Pons (tissue), 1 donor: ENCODE data around the gene ZGLP1.
"Not testable (repeated sequence)": the region's sequence is repeated elsewhere in the genome, so short reads cannot be mapped to it uniquely, and the experiment has no call there.

Experiments used
- DNase-seq: peaks from one replicate; pipeline ENCODE4 v3.0.0-alpha.2; 2016; ENCODE audit warnings: low spot score

The ZGLP1 gene

GRCh38 chr19:10293637-10294367 is 15.8 kb downstream of the ZGLP1 start:
- DNase-seq, result no peak

DNA sequence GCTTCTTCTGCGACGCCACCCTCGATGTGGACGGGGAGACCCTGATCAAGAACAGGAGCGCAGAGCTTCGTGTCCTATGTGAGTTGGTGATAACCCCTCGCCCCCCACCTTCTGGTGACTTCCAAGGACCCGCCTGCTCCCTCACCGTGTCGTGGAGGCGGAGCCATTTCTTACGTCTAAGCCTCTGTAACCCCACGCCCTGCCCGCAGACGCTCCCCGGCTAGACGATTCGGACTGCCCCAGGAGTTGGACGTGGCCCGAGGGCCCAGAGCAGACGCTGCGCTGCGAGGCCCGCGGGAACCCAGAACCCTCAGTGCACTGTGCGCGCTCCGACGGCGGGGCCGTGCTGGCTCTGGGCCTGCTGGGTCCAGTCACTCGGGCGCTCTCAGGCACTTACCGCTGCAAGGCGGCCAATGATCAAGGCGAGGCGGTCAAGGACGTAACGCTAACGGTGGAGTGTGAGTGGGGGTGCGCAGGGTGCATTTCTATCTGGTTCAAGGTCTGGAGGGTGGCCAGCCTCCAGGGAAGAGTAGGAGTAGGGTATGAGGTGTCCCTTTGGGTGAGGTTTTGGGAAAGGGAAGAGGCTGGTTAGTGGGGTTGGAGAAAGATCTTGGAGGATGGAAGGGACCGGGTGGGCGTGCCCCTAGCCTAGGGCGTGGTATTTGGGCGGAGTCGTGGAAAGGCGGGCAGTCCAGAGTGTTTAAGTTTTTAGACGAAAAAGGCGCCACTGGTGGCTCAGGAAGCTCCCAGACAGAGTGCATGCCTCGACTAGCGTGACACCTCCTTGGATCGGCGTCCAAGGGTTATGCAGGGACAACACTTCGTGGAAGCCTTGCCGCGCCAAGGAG is 16.6 kb downstream of the ZGLP1 start:
- no peak for DNase-seq

GRCh38 chr19:10292206-10292788 is 17.3 kb downstream of the ZGLP1 start:
- DNase-seq, result no peak

DNA sequence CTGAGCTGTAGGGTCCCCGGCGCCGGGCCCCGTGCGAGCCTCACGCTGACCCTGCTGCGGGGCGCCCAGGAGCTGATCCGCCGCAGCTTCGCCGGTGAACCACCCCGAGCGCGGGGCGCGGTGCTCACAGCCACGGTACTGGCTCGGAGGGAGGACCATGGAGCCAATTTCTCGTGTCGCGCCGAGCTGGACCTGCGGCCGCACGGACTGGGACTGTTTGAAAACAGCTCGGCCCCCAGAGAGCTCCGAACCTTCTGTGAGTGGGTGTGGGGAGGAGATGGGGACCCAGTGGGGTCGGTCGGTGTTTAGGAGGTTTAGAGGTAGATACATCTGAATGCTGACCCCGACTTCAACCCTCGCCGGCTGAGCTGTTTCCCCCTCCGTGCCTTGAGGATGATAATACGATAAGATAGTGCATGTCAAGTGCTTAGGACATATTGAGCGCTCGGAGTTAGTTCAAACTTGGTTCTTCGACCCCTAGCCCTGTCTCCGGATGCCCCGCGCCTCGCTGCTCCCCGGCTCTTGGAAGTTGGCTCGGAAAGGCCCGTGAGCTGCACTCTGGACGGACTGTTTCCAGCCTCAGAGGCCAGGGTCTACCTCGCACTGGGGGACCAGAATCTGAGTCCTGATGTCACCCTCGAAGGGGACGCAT is 17.9 kb downstream of the ZGLP1 start:
- DNase-seq, result no peak

DNA sequence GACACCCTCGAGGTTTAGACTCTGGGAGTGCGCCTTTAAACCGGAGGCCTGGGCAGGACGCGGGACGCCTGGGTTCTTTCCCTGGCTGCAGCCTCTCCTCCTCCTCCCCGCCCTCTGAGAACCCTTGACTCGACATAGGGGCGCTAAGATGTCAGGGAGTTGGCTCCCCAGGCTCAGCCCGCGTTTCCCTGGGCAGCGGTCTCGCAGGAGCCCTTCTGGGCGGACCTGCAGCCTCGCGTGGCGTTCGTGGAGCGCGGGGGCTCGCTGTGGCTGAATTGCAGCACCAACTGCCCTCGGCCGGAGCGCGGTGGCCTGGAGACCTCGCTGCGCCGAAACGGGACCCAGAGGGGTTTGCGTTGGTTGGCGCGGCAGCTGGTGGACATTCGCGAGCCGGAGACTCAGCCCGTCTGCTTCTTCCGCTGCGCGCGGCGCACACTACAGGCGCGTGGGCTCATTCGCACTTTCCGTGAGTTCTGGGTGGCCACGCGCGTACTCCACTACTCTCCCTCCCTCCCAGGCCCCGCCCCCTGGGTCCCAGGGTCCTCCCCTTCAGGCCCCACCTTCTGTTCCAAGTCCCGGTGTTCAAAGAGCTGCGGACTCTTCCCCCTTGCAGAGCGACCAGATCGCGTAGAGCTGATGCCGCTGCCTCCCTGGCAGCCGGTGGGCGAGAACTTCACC is 18.6 kb downstream of the ZGLP1 start:
- DNase-seq, result no peak

DNA sequence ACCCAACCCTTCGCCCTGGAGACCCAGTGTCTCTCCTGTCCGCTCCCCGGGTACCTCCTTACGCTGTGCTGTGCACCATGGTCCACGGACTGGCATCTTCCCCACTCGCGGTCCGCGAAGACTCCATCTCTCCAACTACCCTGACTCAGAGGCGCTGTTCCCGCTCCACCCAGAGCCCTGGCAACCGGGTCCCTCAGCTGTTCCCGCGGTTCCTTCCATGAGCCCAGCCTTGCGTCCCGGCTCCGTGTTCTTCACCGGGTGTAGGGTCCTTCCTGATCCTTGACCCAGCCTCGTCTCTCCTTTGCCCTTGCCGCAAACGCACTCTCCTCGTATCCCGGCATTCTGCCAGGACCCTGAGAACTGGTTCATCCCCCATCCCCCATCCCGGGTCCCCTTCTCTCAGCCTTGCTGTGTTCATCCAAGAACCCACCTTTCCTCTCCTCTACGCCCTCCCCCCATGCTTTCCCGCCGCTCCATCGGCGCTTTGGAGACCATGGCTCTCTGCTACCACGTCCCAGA is 19.2 kb downstream of the ZGLP1 start:
- no peak for DNase-seq

DNA sequence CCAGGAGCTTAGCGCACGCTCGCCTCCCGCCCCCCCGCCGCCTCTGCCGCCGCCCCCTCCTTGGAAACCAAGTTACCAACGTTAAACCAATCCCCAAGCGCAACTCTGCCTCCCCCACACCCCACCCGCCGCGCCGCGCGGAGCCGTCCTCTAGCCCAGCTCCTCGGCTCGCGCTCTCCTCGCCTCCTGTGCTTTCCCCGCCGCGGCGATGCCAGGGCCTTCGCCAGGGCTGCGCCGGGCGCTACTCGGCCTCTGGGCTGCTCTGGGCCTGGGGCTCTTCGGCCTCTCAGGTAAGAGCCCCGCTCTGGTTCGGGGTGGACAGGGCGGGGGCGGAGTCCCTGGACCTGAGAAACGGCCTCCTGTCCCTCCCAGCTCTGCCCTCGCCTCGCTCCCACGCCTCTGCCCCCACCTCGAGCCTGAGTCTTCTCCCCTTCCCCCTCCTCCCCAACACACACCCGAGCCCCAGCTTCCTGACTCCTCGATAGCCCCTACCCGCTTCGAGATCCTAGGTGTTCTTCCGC is 19.7 kb downstream of the ZGLP1 start, which contains the start of gene ICAM5:
TSS of gene ICAM5 (plus strand) at position 117 of the 521 bp plus-strand sequence. CDS start at position 209, 92 bp downstream.
- DNase-seq, result no peak

DNA sequence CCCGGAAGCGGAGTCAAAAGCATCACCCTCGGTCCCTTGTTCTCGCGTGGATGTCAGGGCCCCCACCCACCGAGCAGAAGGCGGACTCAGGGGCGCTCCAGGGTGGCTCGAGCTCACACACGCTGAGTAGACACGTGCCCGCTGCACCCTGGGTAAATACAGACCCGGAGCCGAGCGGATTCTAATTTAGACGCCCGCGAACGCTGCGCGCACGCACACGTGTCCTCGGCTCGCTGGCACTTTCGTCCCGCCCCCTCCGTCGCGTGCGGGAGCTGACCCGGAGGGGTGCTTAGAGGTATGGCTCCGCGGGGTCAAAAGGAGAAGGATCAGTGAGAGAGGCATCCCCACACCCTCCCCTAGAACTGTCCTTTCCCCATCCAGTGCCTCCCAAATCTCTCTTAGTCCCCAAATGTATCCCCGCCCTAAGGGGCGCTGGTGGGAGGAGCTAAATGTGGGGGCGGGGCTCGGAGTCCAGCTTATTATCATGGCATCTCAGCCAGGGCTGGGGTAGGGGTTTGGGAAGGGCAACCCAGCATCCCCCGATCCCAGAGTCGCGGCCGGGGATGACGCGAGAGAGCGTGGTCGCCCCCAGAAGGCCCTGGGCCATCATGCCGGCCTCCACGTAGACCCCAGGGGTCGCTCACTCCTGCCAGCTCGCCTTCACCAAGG is 20.3 kb downstream of the ZGLP1 start:
- no peak for DNase-seq

- DNase-seq, result no peak
These were observed 20.9 kb downstream of the ZGLP1 start for GRCh38 chr19:10288662-10289166.

DNA sequence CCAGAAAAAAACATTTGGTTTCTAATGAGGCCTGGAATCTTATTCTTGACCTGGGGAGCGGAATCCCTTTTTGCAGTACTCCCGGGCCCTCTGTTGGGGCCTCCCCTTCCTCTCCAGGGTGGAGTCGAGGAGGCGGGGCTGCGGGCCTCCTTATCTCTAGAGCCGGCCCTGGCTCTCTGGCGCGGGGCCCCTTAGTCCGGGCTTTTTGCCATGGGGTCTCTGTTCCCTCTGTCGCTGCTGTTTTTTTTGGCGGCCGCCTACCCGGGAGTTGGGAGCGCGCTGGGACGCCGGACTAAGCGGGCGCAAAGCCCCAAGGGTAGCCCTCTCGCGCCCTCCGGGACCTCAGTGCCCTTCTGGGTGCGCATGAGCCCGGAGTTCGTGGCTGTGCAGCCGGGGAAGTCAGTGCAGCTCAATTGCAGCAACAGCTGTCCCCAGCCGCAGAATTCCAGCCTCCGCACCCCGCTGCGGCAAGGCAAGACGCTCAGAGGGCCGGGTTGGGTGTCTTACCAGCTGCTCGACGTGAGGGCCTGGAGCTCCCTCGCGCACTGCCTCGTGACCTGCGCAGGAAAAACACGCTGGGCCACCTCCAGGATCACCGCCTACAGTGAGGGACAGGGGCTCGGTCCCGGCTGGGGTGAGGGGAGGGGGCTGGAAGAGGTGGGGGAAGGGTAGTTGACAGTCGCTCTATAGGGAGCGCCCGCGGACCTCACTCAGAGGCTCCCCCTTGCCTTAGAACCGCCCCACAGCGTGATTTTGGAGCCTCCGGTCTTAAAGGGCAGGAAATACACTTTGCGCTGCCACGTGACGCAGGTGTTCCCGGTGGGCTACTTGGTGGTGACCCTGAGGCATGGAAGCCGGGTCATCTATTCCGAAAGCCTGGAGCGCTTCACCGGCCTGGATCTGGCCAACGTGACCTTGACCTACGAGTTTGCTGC is 22.5 kb downstream of the ZGLP1 start, which contains the start of gene ICAM4:
TSS of gene ICAM4 (plus strand) at position 153 of the 935 bp plus-strand sequence. CDS start at position 211, 58 bp downstream.
- no peak for DNase-seq

DNA sequence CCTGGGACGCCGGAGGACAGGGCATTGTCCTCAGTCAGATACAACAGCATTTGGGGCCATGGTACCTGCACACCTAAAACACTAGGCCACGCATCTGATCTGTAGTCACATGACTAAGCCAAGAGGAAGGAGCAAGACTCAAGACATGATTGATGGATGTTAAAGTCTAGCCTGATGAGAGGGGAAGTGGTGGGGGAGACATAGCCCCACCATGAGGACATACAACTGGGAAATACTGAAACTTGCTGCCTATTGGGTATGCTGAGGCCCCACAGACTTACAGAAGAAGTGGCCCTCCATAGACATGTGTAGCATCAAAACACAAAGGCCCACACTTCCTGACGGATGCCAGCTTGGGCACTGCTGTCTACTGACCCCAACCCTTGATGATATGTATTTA is 24.2 kb downstream of the ZGLP1 start:
- no peak for DNase-seq

- DNase-seq, result no peak
These were observed 24.7 kb downstream of the ZGLP1 start for GRCh38 chr19:10284960-10285278.

DNA sequence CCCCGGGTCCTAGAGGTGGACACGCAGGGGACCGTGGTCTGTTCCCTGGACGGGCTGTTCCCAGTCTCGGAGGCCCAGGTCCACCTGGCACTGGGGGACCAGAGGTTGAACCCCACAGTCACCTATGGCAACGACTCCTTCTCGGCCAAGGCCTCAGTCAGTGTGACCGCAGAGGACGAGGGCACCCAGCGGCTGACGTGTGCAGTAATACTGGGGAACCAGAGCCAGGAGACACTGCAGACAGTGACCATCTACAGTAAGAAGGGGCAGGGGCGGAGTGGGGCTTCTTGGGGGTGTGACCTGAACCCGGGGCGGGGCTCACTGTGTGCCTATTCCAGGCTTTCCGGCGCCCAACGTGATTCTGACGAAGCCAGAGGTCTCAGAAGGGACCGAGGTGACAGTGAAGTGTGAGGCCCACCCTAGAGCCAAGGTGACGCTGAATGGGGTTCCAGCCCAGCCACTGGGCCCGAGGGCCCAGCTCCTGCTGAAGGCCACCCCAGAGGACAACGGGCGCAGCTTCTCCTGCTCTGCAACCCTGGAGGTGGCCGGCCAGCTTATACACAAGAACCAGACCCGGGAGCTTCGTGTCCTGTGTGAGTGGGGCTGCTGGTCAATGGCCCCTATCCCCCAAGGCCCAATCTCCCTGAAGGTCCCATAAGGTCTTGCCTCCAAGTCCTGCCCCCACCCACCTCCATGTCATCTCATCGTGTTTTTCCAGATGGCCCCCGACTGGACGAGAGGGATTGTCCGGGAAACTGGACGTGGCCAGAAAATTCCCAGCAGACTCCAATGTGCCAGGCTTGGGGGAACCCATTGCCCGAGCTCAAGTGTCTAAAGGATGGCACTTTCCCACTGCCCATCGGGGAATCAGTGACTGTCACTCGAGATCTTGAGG is 25.3 kb downstream of the ZGLP1 start:
- no peak for DNase-seq

- no peak for DNase-seq
These were observed 26.1 kb downstream of the ZGLP1 start for GRCh38 chr19:10283301-10284064.

GRCh38 chr19:10282043-10282442 is 27.6 kb downstream of the ZGLP1 start:
- not testable (repeated sequence) for DNase-seq

- DNase-seq, result no peak
These were observed 29.7 kb downstream of the ZGLP1 start for GRCh38 chr19:10279737-10280442.

DNA sequence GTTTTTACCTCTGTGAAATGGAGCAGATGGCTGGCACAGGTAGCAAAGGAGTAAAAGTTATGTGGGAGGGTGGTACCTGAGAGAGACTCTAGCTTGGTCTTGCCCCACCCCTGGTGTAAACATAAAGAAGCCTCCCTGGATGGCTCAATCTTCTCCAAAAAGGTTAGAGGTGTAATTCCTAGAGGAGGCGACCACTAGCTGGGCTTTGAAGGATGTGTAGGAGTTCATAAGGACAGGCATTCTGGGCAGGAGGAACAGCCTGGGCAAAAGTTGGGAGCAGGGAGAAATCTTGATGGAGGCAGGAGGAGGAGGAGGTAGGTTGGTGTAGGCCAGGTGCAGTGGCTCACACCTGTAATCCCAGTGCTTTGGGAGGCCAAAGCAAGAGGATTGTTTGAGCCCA is 30.7 kb downstream of the ZGLP1 start:
- no peak for DNase-seq
